Measurements from ENCODE around the gene LAMA2.

GRCh38 chr6:129184324-129184723, 301.4 kb downstream of the LAMA2 start:
- TF ChIP-seq CTCF (IDR thresholded peaks at IDR 0.05; ENCODE audit: insufficient read depth, low read depth, low read length) (no peak), EZH2 (IDR thresholded peaks at IDR 0.05; ENCODE audit: insufficient read depth, low read length) (no peak)
